ENCODE results near the gene SHQ1. TPM values are rescaled to one million over a fixed set of nuclear protein-coding genes. Genes with fewer than 3 reads are reported as not detected.

Gene SHQ1
- total RNA-seq, 4 donors from 2014 or later = 8.7 to 19.9 (median 12.4) TPM

DNA sequence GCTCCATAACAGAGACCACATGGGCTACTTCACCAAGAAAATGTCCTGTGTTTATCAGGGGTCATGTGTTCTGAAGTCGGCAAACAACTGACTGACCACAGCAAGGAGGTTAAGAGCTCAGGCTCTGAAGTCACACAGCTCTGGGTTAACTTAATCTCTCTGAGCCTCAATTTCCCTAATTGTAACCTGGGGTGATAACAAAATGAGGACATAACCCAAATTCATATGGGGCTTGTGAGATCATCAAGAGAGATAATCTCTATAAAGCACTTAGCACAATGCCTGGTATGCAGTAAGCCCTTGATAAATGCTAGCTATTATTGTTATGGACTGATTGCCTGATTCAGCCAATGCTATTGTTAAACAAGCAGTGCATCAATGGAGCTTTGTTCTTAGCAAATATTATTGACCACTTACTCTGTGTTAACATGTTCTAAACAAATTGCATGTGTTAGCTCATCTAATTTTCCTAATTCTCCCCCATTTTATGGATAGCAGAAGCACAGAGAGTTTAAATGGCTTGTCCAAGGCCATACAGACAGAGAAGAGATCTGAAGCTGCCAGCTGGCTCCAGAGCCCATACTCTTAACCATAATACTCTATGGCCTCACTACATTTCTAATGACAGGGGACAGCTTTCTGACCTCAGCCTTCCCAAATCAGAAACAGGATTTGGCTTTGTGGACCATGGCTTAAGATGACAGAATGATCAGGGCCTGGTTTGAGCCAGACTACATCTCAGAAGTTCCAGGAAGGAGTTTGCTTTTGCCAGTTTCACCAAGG, 78.3 kb downstream of the SHQ1 start:
- H3K36me3 ChIP-seq = peaks cover 0 to 7% (median 2%) of the 10 kb centered on the region in 4 donors
- TF ChIP-seq EP300 (IDR thresholded peaks at IDR 0.05) (no peak), POLR2A (IDR thresholded peaks at IDR 0.05; ENCODE audit: low read depth) (no peak), POLR2AphosphoS5 (IDR thresholded peaks at IDR 0.05) (no peak)
- TF ChIP-seq, protein P1, sequence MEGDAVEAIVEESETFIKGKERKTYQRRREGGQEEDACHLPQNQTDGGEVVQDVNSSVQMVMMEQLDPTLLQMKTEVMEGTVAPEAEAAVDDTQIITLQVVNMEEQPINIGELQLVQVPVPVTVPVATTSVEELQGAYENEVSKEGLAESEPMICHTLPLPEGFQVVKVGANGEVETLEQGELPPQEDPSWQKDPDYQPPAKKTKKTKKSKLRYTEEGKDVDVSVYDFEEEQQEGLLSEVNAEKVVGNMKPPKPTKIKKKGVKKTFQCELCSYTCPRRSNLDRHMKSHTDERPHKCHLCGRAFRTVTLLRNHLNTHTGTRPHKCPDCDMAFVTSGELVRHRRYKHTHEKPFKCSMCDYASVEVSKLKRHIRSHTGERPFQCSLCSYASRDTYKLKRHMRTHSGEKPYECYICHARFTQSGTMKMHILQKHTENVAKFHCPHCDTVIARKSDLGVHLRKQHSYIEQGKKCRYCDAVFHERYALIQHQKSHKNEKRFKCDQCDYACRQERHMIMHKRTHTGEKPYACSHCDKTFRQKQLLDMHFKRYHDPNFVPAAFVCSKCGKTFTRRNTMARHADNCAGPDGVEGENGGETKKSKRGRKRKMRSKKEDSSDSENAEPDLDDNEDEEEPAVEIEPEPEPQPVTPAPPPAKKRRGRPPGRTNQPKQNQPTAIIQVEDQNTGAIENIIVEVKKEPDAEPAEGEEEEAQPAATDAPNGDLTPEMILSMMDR (IDR thresholded peaks at IDR 0.05) = no peak
- DNase-seq (ENCODE audit: extremely low spot score) = no peak
- H3K4me3 ChIP-seq = no peak overlapping the region
- 100% methylated on average over 1 of the region's 1 CpG for WGBS
- intact Hi-C loops (cut with DNase I) = no loop called here
- no peaks in the 10 kb centered on the region for H3K27me3 ChIP-seq
- no peaks in the 10 kb centered on the region for H3K9me3 ChIP-seq
- no peak overlapping the region for H3K27ac ChIP-seq (replicated peaks in 1 of 4)
- H3K4me1 ChIP-seq = peaks cover 7 to 22% (median 16%) of the 10 kb centered on the region in 4 donors

DNA sequence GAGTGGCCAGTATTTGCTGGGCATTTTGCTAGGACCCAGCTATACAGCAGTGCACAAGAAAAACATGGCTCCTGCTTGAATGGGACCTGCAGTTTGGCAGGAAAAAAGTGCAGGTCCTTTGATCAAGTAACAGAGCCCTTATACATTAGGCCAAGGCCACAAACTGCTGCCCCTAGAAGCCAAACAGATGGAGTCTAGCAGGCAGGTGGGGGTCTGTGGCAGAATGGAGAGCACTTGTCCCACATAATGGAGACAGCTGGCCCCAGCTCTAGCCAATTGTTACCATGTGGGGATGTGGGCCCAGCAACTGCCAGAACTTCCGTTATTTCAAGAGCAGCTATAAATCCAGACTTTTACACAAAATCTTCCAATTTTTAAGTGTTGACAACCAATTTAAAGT, 79.3 kb downstream of the SHQ1 start:
- peaks cover 0 to 7% (median 2%) of the 10 kb centered on the region in 4 donors for H3K36me3 ChIP-seq
- 93% methylated on average over 1 of the region's 1 CpG for WGBS
- H3K9me3 ChIP-seq = no peaks in the 10 kb centered on the region
- DNase-seq (ENCODE audit: extremely low spot score) = no peak
- TF ChIP-seq EP300 (IDR thresholded peaks at IDR 0.05) = no peak
- TF ChIP-seq, protein P1 (IDR thresholded peaks at IDR 0.05) = no peak
- no peak for TF ChIP-seq POLR2AphosphoS5 (IDR thresholded peaks at IDR 0.05)
- TF ChIP-seq POLR2A (IDR thresholded peaks at IDR 0.05; ENCODE audit: low read depth) = no peak
- no peaks in the 10 kb centered on the region for H3K27me3 ChIP-seq
- H3K4me1 ChIP-seq = peaks cover 7 to 24% (median 19%) of the 10 kb centered on the region in 4 donors
- H3K4me3 ChIP-seq = no peak overlapping the region
- intact Hi-C loops (cut with DNase I) = no loop called here
- H3K27ac ChIP-seq (replicated peaks in 1 of 4) = no peak overlapping the region

DNA sequence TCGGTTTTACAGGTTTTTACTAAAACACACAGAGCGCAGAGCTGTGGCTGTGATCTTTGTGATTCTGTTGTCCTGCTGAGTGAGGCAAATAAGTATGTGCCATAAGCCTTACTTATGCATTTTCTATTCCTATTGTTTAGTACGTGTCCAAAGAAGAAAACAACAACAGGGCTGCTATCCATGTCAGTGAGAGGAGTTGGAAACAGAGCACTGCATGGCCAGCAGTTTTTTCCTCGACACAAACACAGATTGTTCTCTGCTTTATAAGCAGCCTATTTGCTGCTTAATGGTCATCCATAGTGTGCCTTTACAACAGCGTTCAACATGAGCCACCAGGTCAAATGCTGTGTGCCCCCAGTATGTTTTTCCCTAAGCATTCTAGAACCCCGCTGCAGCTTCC, 79.8 kb downstream of the SHQ1 start:
- no peaks in the 10 kb centered on the region for H3K9me3 ChIP-seq
- DNase-seq (ENCODE audit: extremely low spot score) = no peak
- H3K27me3 ChIP-seq = no peaks in the 10 kb centered on the region
- no peak overlapping the region for H3K4me3 ChIP-seq
- H3K36me3 ChIP-seq = peaks cover 0 to 8% (median 2%) of the 10 kb centered on the region in 4 donors
- WGBS = 66% methylated on average over 6 of the region's 6 CpGs
- no peak for TF ChIP-seq EP300 (IDR thresholded peaks at IDR 0.05)
- TF ChIP-seq POLR2AphosphoS5 (IDR thresholded peaks at IDR 0.05) = no peak
- TF ChIP-seq, protein P1 (IDR thresholded peaks at IDR 0.05) = no peak
- no peak for TF ChIP-seq POLR2A (IDR thresholded peaks at IDR 0.05; ENCODE audit: low read depth)
- H3K4me1 ChIP-seq = peaks cover 7 to 29% (median 24%) of the 10 kb centered on the region in 4 donors
- intact Hi-C loops (cut with DNase I) = no loop called here
- no peak overlapping the region for H3K27ac ChIP-seq (replicated peaks in 1 of 4)

DNA sequence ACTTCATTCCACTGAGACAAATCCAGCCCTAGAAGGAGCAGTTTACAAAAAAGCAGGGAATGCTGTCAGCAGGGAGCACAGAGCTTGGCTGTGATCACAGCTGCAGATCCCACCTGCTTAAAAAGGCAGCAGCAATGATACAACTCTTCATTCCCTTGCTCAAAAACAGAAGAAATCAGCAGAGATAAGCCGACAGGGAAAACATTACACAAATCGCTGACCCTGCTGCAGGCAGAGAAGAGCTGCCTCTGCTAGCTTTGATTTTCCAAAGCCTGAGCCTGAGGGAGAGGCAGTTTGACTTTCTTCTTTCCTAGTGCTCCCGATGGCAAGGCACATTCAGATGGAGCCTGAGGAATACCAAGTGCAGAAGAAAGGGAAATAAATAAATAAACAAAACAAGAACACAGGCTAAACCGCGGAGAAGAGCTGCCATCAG, 80.2 kb downstream of the SHQ1 start:
- peaks cover 0 to 7% (median 2%) of the 10 kb centered on the region in 4 donors for H3K36me3 ChIP-seq
- intact Hi-C loops (cut with DNase I) = no loop called here
- no peak overlapping the region for H3K4me3 ChIP-seq
- DNase-seq (ENCODE audit: extremely low spot score) = no peak
- TF ChIP-seq EP300 (IDR thresholded peaks at IDR 0.05) (no peak), POLR2AphosphoS5 (IDR thresholded peaks at IDR 0.05) (no peak), POLR2A (IDR thresholded peaks at IDR 0.05; ENCODE audit: low read depth) (no peak)
- TF ChIP-seq, protein P1 (IDR thresholded peaks at IDR 0.05) = no peak
- no peak overlapping the region for H3K27ac ChIP-seq (replicated peaks in 1 of 4)
- no peaks in the 10 kb centered on the region for H3K9me3 ChIP-seq
- no peaks in the 10 kb centered on the region for H3K27me3 ChIP-seq
- H3K4me1 ChIP-seq = peaks cover 7 to 31% (median 25%) of the 10 kb centered on the region in 4 donors
- WGBS = 39% methylated on average over 5 of the region's 5 CpGs

All from esophagus muscularis mucosa (tissue), 4 donors.